22Rv1 (cell line): ENCODE data around the gene FAM124A.

Source experiments
- H3K27ac ChIP-seq: fragments of 450-650 bp; 2 replicates; pipeline ENCODE4 v1.5.1; 2017
- ZFX ChIP-seq: fragments of 450-650 bp; IDR thresholded peaks from 2 replicates; pipeline ENCODE4 v1.6.1; 2017; ENCODE audit warnings: antibody characterized with exemption, borderline replicate concordance
- TF ChIP-seq, protein P1 (sequence below): fragments of 450-650 bp; IDR thresholded peaks from 2 replicates; pipeline ENCODE4 v1.5.1; 2017; ENCODE audit warnings: mild to moderate bottlenecking

The FAM124A gene

GRCh38 chr13:51241720-51242119 is 19.5 kb downstream of the FAM124A start:
- TF ChIP-seq, protein P1, sequence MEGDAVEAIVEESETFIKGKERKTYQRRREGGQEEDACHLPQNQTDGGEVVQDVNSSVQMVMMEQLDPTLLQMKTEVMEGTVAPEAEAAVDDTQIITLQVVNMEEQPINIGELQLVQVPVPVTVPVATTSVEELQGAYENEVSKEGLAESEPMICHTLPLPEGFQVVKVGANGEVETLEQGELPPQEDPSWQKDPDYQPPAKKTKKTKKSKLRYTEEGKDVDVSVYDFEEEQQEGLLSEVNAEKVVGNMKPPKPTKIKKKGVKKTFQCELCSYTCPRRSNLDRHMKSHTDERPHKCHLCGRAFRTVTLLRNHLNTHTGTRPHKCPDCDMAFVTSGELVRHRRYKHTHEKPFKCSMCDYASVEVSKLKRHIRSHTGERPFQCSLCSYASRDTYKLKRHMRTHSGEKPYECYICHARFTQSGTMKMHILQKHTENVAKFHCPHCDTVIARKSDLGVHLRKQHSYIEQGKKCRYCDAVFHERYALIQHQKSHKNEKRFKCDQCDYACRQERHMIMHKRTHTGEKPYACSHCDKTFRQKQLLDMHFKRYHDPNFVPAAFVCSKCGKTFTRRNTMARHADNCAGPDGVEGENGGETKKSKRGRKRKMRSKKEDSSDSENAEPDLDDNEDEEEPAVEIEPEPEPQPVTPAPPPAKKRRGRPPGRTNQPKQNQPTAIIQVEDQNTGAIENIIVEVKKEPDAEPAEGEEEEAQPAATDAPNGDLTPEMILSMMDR = no peak
- TF ChIP-seq ZFX = no peak
- H3K27ac ChIP-seq = no peak overlapping the region

GRCh38 chr13:51243227-51243626 is 21.0 kb downstream of the FAM124A start:
- H3K27ac ChIP-seq = no peak overlapping the region
- TF ChIP-seq, protein P1 = no peak
- no peak for TF ChIP-seq ZFX

DNA sequence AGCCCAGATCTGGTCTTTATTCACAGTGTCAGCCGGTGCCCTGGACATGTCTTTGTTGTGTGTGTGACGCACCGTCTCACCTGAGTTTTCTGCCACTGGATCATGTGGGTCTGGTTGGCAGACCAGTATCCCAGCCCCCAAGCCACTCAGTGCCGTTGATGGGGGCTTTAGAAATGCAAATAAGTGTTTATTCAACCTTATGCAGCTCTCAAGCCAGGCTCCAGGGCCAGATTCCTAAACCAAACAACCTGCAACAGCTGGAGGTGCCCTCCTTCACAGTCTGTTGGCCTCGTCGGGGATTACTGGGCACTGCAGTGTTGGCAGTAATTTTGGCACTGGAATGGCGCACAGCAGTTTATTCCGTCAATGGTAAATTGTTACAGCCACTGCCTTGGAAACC is 21.6 kb downstream of the FAM124A start:
- TF ChIP-seq ZFX = no peak
- TF ChIP-seq, protein P1 = no peak
- H3K27ac ChIP-seq = no peak overlapping the region

DNA sequence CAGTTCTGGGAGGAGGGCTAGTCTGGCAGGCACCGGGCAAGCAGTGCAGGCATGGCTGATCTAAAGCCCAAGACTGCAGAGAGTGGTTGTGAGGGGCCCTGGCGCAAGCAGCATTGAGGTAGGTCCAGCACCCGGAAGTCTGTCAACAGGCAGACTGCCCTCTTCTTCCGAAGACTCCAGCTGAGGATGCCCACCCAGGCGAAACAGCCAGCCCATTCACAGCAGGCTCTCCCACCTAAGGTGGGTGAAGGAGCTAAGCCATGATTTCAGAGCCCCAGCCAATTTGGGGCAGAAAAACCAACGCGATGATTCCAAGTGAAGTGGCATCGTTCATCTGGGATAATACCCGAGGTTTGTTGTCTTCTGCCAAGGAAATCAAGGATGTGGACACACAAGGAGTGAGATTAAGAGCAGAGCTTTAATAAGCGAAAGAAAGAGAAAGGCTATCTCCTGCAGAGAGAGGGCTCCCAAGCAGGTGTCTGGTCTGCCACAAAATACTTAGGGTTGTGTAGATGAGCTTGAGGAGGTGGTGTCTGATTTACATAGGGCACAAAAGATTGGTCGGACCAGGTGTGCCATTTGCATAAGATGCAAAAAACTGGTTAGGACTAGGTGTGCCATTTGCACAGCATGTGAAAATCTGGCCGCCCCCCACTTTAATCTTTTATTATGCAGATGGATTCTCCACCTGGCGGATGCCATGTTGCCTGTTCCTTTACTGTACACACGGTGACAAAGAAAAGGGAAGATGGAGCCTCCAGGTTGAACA is 22.6 kb downstream of the FAM124A start:
- no peak overlapping the region for H3K27ac ChIP-seq
- no peak for TF ChIP-seq ZFX
- TF ChIP-seq, protein P1 = no peak

- TF ChIP-seq, protein P1 = no peak
- H3K27ac ChIP-seq = no peak overlapping the region
These were observed 23.4 kb downstream of the FAM124A start for GRCh38 chr13:51245583-51245982.

DNA sequence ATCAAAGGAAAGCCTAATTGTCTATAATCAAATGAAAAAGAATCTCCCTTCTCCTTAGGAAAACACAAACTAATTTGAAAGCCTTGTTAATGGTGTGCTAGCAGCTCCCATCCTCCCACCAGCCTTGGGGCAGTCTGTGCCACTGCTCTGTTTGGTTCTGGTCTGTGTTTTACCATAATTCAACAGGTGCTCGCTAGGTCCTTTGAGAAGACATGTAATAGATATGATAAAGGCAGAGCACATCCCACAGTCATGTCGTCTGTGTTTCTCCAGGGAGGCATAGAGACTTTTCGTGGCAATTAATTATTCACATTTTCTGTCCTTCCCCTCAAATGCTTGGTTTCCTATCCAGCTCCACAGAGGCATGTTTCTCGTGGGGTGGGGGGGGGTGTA is 23.8 kb downstream of the FAM124A start:
- TF ChIP-seq ZFX = no peak
- TF ChIP-seq, protein P1 = no peak
- H3K27ac ChIP-seq = no peak overlapping the region

- no peak overlapping the region for H3K27ac ChIP-seq
- TF ChIP-seq, protein P1 = no peak
- TF ChIP-seq ZFX = no peak
These were observed 24.4 kb downstream of the FAM124A start for GRCh38 chr13:51246418-51247277.
